NCI-H2171 treated with DMSO at 0.1 percent for 48 hours (cell line): Measurements from ENCODE around the gene ARHGEF4.

Experiments used
- DNase-seq: peaks from one replicate; lab custom pipeline; 2025; lab: John Stamatoyannopoulos, UW

Gene ARHGEF4

GRCh38 chr2:131038258-131039100, 201.8 kb downstream of the ARHGEF4 start:
- no peak for DNase-seq

GRCh38 chr2:131039101-131039440, 202.4 kb downstream of the ARHGEF4 start:
- DNase-seq: no peak

- DNase-seq: no peak
Observed at GRCh38 chr2:131039535-131039907, 202.8 kb downstream of the ARHGEF4 start.

GRCh38 chr2:131039908-131040660, 203.4 kb downstream of the ARHGEF4 start:
- no peak for DNase-seq

DNA sequence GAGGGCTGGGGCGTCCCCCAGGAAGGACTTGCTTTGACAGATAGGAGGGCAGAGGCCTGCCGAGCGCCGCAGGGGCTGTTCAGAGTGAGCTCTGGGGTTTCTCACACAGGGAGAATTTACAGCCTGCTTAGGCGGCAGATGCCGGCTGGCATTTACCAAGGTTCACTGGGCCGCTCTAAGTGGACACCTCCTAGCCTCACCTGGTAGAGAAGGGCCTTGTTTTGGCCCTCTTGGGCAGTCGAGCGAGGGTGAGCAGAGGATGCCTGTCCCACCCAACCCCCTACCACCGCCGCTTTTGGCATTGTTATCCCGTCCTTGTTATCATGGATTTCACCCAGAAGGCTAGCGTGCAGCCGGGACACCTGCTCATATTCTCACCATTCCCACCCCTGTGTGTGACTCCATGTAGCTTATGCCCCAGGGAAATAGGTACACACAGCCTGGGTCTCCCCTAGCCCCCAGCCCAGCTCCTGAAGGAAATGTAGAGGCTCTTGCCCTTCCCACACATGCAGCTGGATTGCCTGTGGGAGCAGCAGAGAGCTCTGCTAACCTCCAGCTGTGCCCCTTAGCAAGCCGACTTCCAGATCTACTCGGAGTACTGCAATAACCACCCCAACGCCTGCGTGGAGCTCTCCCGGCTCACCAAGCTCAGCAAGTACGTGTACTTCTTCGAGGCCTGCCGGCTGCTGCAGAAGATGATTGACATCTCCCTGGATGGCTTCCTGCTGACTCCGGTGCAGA, 204.1 kb downstream of the ARHGEF4 start:
- DNase-seq: no peak

DNA sequence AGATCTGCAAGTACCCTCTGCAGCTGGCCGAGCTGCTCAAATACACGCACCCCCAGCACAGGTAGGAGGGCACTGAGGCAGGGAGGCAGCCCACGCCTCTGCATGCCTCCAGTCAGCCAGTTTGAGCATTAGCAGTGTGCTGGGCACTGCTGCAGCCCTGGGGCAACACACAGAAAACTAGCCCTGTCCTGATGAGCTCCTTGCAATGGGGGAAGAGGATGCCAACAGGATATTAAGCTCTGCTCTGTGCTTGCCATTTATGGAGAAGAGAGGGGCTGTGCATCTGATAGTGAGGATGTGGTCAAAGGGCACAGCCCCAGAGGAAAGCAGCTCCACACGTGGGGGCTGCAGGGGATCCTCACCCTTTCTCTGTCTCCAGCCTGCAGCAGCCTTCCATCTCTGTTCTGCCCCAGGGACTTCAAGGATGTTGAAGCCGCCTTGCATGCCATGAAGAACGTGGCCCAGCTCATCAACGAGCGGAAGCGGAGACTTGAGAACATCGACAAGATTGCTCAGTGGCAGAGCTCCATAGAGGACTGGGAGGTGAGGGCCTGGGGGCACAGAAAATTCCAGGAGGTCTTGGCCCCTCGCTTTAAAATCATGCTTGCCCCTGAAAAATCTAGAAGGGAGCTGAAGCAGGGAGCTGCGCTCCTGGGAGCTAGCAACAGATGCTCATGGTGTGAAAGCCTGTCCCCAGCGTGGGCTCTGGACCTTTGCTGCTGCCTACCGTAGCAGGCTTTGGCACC, 204.9 kb downstream of the ARHGEF4 start:
- DNase-seq: no peak

- peak; percentile 53 for DNase-seq
Observed at GRCh38 chr2:131042148-131042775, 205.5 kb downstream of the ARHGEF4 start.

DNA sequence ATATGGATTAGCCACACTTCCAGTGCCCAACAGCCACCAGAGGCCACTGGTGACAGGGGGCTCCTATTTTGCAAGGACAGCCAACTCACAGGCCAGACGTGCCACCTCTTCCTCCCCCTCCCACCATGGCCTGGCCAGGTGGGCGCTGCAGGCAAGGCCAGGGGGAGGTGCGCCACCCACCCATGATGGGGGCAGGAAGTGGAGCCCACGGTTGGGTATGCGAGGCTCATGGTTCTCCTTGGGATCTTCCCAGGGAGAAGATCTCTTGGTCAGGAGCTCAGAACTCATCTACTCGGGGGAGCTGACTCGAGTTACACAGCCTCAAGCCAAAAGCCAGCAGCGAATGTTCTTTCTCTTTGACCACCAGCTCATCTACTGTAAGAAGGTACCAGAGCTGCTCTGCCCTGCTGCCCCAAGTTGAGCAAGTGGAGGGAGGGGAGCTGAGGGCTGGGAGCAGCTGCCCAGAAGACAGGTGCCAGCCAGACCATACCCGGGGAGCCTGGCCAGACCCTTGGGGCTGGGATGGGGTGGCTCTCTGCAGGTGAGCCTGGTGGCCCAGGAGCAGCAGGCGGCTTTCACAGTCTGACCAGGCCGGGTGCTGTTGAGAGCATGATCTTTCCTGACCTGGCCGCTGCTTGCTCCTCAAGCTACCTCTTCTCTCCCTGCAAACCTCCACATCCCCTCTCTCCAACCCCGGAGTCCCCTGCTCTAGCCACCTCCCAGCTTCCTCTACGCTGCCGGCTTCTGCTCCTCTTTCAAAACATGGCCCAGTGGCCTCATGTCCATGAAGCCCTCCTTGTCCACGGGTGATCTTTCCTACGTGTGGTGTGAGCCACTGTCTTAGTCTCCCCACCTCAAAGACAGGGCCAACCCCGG, 206.7 kb downstream of the ARHGEF4 start:
- no peak for DNase-seq

DNA sequence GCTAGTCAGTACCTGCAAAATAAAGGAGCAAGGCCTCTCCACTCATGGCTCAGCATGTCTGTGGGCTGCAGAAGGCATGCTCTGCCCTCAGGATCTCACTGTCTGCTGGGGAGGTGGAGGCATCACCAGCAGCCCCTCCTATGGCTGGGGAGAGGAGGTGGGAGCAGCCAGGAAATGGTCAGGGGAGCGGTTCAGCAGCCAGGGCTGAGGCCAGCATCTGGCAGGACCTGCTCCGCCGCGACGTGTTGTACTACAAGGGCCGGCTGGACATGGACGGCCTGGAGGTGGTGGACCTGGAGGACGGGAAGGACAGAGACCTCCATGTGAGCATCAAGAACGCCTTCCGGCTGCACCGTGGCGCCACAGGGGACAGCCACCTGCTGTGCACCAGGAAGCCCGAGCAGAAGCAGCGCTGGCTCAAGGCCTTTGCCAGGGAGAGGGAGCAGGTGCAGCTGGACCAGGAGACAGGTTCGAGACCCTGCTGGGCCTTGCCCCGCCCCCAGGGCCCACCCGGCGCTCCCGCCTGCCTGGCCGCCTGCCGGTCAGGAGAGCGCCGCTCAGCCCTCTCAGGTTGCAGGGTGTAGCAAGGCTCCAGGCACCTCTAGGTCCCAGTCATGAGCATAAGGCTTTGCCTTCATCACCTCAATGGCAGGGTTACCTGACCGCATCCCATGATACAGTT, 207.5 kb downstream of the ARHGEF4 start:
- no peak for DNase-seq

- DNase-seq: no peak
Observed at GRCh38 chr2:131044757-131045150, 208.0 kb downstream of the ARHGEF4 start.

DNA sequence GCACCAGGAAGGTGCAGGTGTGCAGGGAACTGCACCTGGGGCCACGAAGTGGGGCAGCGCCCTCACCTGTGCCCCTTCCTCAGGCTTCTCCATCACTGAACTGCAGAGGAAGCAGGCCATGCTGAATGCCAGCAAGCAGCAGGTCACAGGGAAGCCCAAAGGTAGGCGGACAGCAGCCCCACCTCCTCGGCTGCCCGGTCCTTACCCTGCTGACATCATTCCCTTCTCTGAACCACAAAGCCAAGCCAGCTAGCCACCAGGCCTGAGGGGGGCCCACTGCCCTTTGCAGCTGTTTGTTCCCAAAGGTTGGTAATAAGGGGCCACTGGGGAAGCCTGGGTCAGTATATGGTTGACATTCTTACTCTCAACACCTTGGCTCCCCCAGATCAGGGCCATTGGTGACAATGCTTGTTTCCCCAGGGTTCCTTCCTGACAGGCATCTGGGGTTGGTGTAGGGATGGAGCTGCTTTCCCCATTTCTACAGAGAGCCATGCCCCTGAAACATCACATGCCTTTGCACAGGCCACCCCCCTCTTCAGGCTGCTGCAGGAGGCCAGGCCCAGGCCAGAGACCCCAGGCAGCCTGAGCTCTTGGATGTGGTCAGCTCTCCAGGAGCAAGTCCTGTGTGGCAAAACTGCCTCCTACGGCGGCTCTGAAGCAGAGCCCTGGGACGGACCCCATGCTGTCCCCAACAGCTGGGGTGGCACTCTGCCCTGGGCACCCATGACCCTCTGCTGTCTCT, 208.7 kb downstream of the ARHGEF4 start:
- no peak for DNase-seq

DNA sequence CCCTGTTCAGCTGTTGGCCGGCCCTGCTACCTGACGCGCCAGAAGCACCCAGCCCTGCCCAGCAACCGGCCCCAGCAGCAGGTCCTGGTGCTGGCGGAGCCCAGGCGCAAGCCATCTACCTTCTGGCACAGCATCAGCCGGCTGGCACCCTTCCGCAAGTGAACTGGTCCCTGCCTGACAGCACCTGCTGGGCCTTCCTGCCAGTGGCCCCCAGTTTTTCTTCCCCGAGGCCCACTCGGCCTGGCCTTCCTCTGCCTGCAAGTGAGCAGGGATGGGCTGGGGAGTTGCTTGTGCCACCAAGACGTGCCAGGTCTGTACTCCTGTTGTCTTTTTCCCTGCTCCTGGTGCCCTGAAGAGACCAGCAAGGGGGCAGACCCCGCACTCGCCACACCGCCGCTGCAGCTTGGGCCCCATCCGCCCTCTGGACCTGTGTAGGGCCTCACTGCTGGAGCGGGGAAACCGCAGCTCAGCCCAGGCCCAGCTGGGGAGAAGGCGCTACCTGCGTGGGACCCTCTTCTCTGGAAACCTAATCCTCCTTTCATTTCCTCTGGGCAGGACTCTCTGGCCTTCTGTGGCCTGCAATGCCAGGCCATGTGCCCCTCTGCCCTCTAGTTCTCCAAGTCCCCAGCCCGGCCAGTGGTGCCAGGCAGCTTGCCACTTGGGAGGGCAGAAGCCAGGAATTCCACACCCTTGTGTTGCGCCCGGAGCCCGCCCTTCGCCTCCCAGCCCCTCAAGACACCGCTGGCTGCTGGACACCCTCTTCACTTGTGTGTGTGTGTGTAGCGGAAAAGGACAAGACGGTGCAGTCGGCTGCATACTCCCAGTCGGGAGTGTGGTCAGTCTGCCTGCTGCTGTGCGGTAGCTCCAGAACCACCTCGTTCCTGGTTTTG, 209.6 kb downstream of the ARHGEF4 start:
- DNase-seq: no peak

- no peak for DNase-seq
Observed at GRCh38 chr2:131046918-131047652, 210.4 kb downstream of the ARHGEF4 start.

- DNase-seq: no peak
Observed at GRCh38 chr2:131047920-131048560, 211.3 kb downstream of the ARHGEF4 start.

DNA sequence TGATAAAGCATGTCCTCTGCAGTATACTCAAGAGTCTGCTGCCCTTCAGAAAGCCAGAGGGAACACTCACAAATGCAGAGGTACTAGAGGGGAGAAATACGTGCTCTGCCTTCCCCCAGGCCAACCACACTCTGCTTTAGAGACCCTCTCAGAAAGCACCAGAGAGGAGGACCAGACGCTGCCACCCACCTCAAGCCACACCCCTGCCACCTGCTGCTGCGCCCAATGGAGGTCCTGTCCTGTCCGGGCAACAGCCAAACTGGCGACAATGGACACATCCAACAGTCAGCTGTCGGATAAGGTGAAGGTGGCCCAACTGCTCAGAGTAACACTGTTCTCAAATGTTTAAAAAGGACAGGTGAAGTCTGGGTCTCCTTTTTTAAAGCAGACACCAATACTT, 211.9 kb downstream of the ARHGEF4 start:
- DNase-seq: no peak

- DNase-seq: no peak
Observed at GRCh38 chr2:131049150-131049718, 212.5 kb downstream of the ARHGEF4 start.

GRCh38 chr2:131050896-131051295, 214.2 kb downstream of the ARHGEF4 start:
- DNase-seq: no peak
